Measurements from ENCODE around the gene DNAJB6. TPM values are rescaled to one million over a fixed set of nuclear protein-coding genes. Genes with fewer than 3 reads are reported as not detected.

Gene DNAJB6
- total RNA-seq, 1 donor from 2014 or later, result 229 TPM

DNA sequence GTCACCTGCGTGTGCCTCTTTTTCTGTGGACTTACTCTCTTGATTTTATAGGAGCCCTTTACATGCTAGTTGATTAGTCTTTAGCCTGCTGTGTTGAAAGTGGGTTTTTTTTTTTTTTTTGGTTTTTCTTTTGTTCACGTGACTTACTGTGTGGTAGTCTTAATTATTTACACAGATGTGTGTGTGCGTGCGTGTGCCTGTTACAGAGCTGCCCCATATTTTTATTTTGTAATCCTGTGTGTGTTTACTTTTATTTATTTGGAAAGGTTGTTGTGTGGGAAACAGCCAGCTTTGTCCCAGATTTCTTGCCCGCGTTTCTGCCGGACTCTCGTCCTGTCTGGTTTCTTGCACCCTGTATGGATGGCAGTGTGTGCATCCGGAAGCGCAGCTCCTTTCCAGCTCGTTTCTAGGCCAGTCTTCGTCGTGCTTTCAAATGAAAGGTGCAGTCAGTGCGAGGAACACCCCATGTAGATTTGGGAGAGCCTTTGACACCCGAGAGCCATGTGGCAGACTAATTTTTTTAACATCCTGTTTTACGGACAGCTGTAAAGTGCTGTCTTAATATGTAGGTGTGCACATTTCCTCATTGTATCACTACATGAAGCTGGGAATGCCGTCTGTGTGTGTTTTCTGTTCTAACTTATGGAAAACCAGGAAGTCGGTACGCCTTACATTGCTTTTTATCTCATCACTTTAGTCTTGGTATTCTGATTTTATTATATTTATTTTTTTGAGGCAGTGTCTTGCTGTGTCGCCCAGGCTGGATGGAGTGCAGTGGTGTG is 55.6 kb downstream of the DNAJB6 start:
- DNase-seq (ENCODE audit: low spot score in 2 of 2), result no peak
- no peak for FAIRE-seq

DNA sequence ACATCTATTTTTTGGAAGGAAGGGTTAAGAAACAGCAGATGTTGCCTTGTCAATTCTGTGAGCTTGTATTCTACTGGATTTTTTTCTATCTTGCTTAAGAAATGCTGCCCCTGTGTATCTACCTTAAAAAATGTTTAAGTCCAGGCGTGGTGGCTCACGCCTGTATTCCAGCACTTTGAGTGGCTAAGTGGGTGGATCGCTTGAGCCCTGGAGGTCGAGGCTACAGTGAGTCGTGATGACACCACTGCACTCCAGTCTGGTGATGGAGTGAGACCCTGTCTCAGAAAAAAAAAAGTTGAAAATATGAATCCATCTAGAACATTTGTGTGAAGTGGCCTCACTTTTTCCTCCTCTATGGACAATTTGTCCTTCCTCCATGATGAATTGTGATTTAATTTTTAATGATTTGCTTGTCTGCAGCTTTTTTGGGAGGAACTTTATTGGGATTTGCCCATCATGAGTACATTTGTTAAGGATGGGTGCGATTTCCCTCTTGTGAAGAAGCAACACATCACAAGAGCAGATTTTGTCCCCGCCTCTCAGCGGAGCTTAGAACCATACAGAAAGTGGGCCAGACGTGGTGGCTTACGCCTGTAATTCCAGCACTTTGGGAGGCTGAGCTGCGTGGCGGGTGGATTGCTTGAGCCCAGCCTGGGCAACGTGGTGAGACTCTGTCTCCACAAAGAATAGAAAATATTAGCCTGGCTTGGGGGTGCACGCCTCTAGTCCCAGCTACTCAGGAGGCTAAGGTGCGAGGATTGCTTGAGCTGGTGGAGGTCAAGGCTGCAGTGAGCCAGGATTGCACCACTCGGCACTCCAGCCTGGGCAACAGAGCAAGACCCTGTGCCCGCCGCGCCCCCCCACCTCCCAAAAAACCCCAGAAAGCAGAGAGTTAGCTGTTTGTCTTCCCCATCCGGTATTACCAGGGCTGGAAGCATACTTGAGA is 57.7 kb downstream of the DNAJB6 start:
- DNase-seq (ENCODE audit: low spot score in 2 of 2), result no peak
- no peak for FAIRE-seq

DNA sequence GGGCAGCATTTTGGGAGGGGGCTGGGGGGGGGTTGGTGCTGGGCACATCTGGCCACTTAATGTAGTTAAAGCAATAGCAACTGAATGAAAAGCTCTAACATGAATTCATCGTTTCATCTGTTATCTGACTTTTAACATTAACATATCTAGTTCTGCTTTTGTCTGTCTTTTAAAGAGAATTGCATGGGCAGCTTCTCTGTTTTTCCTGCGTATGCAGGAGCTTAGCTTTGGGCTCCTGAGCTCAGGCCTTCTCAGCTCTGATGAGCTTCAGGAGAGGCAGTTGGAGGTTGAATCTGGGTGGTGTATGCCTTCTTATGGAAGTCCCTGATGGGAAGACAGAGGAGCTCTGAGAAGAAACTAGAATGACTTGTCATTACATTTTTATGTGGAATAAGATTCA is 58.4 kb downstream of the DNAJB6 start:
- no peak for FAIRE-seq

DNA sequence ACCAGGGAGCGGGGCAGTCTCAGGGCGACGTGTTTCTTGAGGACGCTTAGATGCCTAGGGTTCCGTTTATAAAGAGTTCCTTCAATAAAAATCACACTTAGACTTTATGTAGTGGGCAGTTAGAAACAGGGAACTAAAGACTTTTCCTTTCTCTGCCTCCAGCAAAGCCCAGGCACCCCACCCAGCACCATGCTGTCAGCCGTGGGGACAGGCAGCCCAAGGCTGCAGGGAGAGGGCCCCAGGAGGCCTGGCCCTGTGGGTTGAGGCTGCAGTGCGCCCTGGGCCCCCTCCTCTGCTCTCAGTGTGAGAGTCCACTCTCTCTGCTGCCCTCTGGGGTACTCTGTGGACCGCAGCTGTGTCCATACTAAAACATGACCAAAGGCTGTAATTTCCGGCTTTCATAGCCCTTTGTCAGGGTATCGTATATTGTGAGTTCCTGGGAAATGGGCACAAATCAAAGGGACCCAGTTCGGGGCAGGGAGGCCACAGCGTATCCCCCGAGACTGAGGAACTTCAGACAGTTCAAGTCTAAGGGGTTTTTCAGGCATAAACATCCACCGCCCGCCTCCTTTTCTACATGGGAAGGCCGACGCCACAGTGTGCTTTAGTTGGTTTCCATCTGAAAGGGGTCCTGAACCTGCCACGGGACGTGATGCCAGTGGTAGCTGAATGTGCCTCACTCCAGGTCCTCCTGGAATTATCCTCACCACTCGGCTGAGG is 59.7 kb downstream of the DNAJB6 start:
- no peak for FAIRE-seq
- DNase-seq (ENCODE audit: low spot score in 2 of 2), result no peak

More for the DNA sequence above, 58.4 kb downstream of the DNAJB6 start:
- no peak for DNase-seq (ENCODE audit: low spot score in 2 of 2)

DNA sequence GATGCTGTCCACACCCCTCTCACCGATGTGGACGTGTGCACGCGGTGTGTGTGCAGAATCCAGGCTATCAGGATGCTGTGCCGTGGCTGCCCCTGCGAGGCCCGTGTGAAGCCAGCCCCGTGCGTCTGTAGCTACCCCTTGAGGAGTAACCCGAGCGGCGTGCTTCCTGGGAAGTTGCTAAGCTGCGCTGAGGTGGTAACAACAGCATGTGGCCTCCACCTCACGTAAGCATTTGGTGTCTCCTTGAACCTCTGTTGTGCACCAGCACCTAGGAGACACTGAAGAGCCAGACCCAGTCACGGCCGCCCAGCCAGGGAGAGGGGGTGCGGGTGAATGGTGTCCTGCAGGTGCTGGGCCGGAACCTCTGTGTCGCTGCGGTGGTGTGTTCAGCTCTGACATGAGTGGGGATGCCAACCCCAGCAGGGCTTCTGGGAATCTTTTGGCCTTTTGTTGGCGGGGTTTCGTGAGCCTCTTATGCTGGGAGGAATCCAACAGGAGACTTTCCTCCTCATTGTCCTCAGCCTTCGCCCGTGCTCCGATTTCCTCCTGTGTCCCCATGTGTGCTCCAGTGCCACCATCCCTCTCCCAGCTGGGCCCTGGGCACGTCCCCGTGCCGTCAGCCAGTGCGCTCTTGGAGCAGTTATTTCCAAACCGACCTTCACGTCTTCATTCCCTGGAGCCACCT is 60.4 kb downstream of the DNAJB6 start:
- no peak for DNase-seq (ENCODE audit: low spot score in 2 of 2)
- FAIRE-seq, result no peak

DNA sequence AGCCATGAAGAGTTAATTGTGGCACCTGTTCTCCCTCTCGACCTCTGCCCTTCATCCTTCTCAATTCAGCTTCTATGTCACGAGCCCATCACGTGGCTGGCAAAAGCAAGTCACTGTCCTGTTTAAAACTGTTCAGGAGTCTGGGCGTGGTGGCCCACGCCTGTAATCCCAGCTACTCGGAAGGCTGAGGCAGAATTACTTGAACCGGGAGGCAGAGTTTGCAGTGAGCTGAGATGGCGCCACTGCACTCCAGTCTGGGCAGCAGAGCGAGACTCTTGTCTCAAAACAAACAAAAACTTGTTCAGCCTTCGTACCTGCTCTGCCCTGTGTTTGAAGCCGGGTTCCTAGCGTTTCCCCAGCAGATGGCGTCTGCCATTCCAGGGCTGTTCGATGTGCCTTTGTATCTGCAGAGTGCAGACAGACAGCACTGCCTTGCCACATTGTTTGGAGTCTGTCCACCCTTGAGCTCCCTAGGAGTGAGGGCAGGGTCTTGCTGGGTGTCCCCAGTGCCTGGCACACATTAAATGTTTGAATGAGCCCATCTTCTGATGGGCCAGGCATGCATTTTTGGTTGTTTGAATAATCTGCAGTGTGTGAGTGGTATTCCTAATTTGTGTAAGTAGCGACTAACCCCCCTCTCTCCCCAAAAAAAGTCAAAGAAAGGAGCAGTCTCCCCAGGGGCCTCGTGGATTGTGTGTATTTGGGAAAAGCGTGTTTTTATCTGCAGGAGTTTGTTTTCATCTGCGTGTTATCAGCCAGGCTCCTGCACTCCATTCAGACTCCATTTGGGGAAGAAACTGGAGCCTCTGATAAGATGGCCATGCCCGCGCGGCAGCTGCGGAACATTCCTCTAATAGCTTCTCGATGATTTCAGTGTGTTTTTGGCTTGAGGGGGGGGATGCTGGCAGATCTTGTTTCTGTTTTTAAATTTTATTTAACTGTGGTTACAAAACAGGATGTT is 61.2 kb downstream of the DNAJB6 start:
- FAIRE-seq, result no peak

DNA sequence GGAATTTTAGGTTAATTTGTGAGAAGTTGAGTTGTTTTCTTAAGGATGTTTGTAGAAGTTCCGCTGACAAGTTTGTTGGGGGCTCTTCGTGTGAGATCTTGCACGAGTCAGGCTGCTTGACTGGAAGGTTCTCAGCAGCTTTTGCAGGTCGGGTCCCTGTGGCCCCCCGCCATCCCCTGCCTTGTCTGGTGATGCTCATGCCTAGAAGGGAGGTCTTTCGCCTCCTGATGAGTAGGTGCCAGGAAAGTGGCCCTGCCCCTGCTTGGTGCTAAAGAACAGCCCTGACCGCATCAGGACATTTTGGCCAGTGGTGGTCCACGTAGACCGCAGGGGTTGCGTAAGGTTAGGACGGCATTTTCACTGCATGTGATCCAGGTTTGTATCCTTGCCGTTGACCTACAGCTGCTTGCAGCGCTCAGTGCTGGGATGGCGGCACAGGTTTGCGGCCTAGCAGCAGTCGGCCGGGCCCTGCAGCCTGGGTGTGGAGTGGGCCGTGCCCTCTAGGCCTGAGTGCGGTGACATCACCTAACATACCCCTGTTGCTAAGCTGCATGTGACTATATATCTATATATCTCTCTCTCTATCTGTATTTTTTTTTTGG is 62.4 kb downstream of the DNAJB6 start:
- FAIRE-seq (no peak), DNase-seq (ENCODE audit: low spot score in 2 of 2) (no peak)

More for the DNA sequence above, 61.2 kb downstream of the DNAJB6 start:
- DNase-seq (ENCODE audit: low spot score in 2 of 2), result no peak

DNA sequence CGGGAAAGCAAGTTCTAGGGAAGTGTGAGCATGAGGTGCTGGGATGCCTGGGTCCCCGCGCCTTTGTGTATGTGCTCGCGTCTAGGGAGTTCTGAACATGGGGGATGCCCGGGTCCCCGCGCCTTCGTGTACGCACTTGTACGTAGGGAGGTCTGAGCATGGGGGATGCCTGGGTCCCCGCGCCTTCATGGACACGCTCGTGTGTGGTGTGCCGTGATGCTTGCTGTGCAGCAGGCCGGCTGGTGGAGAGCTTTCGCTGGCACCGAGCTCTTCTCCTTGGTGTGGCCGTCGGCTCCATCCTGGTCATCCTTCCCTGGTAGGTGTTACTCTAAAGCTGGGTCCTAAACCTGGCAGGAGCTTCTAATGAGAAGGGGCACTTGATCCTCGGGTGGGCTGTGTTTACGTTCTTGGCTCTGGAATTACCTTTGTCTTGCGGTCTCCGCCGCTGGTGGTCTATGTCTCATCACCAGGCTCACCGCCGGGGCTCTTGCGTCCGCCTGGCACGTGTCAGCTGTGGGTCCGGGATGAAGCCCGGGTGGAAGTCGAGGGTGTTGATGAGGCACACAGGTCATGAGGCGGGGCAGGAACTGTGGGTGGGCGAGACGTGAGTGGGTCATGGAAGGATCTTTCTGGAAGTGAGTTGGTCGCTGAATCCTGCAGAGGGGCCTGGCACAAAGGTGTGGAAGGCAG is 63.5 kb downstream of the DNAJB6 start:
- DNase-seq (ENCODE audit: low spot score in 2 of 2), result no peak
- FAIRE-seq, result no peak

DNA sequence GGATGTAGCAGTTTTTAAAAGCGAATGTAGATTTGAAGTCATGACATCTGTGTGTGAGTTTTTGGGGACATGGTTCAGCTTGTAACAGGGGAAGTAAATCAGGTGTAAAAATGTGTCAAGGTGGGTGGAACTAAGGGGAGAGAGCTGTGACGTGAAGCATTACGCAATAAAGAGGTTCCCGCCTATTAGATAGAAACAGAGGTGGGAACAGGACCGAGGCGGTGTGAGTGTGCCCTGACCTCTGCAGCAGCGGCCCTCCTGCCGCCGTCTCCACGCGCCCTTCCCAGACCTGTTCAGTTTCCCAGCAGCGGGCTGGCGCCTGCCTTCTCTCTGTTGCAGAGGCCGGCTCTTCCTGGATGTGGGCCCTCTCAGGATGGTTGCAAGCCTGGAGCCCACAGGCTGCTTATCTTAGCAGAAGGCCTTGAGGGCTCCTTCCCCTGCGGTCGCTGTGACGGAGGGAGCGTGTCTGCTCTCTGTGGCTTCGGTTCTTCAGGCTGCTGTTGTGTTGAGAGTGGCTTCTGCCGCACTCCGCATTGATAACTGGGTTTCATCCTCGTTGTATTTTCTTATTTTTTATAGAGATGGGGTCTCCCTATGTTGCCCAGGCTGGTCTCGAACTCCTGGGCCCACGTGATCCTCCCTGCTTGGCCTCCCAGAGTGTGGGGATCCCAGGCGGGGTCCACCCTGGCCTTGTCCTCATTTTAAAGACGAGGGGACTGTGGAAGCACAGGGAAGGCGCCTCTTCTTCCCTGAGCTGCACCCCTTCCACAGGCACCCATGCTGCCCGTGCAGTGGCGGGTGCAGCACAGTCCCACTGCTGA is 65.0 kb downstream of the DNAJB6 start:
- FAIRE-seq, result no peak
- no peak for DNase-seq (ENCODE audit: low spot score in 2 of 2)

DNA sequence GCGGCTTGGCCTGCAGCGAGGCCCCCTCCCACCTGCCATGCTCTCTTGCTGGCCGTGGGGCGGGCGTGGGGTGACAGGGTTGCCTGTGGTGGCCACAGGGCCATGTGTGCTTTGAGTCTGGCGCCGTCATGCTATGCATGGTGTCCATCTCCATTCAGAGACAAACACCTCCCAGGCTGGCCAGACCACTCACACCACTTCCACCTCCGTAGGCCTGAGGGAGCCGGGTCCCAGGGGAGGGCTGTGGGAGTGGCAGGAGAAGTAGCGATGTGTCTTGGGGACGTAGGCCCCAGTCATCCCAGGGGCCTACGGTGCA is 65.5 kb downstream of the DNAJB6 start:
- FAIRE-seq (no peak), DNase-seq (ENCODE audit: low spot score in 2 of 2) (no peak)

DNA sequence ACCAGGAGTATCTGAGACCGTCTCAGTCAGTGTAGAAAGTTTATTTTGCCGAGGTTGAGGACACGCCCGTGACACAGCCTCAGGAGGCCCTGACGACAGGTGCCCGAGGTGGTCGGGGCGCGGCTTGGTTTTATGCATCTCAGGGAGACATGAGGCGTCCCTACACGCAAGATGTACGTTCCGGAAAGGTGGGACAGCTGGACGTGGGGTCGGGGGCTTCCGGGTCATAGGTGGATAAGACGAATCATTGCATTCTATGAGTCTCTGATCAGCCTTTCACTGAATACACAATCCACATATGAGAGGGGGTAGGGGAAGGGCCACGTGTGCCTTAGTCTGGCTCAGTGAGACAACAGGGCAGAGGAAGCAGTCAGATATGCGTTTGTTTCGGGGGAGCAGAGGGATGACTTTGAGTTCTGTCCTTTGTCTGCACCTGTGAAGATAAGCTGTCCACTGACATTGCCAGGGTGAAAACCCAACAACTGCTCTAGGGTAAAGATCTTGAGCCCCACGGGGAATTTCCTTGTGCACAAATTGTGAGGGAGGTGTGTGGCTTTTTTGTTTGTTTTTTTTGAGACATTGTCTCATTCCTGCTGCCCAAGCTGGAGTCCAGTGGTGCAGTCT is 66.2 kb downstream of the DNAJB6 start:
- FAIRE-seq (no peak), DNase-seq (ENCODE audit: low spot score in 2 of 2) (no peak)

DNA sequence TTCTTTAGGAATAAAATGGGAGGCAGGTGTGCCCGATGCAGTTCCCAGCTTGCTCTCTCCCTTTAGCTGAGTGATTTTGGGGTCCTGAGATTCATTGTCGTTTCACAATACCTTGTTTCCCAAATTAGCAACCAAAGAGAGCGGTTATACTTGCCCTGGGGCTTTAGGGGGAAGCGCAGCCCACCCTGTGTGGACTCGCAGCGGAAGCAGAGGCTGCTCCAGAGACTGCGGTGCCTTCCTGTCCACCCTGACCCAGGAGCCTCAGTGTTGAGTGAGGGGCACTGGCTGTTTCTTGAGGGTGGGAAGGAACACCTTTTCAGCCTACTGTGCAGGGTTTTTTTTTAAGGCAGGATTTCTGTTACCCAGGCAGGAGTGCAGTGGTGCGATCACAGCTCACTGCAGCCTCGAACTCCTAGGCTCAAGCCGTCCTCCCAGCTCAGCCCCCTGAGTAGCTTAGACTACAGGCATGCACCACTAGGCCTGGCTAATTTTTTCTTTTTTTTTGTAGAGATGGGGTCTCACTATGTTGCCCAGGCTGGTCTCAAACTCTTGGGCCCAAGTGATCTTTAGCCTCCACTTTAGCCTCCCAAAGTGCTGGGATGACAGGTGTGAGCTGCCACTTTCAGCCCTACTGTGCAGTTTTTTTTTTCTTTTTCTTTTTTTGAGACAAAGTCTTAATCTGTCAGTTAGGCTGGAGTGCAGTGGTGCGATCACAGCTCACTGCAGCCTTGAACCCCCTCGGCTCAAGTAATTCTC is 67.0 kb downstream of the DNAJB6 start:
- FAIRE-seq (no peak), DNase-seq (ENCODE audit: low spot score in 2 of 2) (no peak)

DNA sequence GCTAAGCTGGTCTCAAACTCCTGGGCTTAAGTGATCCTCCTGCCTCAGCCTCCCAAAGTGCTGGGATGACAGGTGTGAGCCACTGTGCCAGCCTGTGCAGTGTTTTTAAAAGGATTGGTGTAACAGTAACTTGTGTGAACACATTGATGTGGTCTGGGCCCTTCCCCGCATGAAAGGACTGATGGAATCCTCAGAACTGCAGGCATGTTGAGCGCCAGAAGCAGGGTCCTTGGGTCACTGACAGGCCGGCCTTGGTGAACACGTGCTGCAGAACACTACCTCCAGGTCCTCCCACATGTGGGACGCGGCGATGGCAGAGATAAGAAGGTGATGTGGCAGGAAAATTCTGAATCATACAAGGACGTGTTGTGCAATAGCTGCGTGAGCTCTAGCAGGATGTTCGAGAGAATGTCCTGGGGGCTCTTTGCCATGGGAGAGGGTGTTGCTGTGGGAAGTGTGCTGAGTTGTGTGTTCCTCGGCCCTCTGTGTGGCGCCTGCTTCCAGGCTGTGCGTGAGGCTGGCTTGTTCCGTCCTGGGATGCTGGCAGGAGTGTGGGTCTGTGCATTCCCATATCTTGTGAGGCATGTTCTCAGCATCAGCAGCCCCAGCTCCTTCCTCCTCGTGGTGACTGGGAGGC is 68.2 kb downstream of the DNAJB6 start:
- no peak for DNase-seq (ENCODE audit: low spot score in 2 of 2)

DNA sequence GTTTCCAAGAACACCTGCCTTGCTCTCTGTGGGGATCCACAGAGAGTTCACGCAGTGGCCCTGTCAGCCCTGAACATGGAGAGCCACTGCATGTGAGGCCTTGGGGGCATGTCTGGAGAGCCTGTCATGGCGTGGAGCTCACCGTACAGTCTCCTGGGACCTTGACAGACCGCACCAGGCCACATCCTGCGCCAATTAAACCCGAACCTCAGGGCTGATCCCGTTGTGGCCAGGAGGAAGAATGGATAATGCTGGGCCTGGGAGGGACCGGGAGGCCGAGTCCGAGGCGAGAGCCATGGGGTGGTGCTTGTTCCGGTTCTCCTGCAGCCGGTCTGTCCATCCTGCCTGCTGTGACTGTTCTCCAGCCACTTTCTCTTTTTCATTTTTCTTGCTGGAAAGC is 68.7 kb downstream of the DNAJB6 start:
- FAIRE-seq (no peak), DNase-seq (ENCODE audit: low spot score in 2 of 2) (no peak)

More for the DNA sequence above, 68.2 kb downstream of the DNAJB6 start:
- FAIRE-seq, result no peak

DNA sequence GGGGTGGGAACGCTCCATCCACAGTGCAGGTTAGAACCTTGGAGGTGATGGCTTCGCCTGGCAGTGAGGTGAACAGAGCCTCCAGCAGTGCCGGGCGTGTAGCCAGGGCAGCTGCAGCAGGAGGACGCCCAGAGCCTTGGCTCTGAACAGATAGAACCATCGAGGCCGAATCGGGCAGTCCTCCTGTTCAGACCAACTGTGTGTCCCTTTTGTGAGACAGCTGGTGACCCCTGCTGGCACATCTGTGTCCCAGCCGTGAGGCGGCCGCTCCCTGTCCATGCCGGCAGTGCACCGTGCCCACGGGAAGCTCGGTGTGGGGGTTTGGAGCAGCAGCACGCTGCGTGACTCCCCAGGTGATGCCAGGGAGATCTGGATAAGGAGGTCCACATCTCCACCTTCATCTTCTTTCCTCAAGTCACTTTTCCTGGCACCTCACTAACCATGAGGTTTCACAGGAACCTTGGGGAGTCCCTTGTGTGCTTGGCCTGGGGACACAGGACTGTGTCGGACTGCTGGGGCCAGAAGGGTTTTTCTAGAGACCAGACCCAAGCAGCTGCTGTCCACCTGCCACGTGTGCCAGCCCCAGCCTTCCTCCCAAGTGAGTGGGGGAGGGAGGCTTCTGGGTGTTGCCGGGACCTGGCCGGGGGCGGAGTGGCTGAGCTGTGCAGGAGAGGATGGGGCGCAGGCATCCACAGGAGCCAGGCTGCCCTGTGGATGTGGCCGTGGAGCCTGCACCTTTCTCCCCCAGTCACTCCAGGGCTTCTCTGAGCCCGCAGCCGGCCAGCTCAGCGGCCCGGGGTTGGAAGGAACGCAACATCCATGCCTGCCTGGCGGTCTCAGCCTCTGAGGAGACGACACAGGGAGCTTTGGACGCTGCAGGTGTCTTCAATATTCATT is 69.4 kb downstream of the DNAJB6 start:
- peak in 1 of 2 donors; percentile 62 for DNase-seq (ENCODE audit: low spot score in 2 of 2)
- FAIRE-seq, result no peak
